ENCODE data around the gene EML2. TPM values are rescaled to one million over a fixed set of nuclear protein-coding genes. Genes with fewer than 3 reads are reported as not detected.

Gene EML2
- total and polyA plus RNA-seq, 10 of the 15 experiments (the other 5 are each of a cell fraction or from before 2014, with no cell fraction given), result 1.6 to 64.0 (median 27.5) TPM

DNA sequence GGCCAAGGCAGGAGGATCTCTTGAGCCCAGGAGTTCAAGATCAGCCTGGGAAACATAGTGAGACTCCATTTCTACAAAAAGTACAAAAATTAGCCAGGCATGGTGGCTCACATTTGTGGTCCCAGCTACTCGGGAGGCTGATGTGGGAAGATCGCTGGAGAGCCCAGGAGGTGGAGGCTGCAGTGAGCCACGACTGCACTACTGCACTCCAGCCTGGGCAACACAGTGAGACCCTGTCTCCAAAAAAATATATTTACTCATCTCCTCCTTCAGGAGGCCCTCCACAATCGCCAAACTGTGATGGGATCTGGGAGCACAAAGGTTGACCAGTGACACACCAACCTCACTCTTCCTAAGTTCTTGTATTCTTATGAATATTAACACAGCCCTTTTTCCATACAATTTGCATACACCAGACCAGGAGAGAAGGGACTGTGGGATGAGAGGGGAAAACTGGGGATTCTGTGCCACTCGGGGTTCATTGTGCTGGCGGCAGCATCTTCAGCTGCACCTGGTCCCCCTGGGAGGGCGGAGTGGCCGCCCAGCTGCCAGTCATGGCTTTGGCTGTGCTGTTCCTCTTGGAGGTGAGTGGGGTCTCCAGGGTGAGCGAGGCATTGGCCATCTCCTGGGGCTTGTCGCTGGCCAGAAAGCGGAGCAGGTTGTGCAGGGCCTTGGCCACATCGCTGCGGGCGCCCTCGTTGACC lies 48.7 kb downstream of the EML2 start:
- TF ChIP-seq BRCA1 (IDR thresholded peaks at IDR 0.05; ENCODE audit: low read depth, low read length) (no peak), WRNIP1 (IDR thresholded peaks at IDR 0.05; ENCODE audit: borderline replicate concordance, low read depth, low read length) (no peak), TCF12 (IDR thresholded peaks at IDR 0.05; ENCODE audit: low read depth, low read length) (no peak), MXI1 (IDR thresholded peaks at IDR 0.05; ENCODE audit: low read depth, low read length) (no peak), TCF3 (IDR thresholded peaks at IDR 0.05; ENCODE audit: borderline replicate concordance, insufficient read depth, low read depth, low read length) (no peak), RAD51 (IDR thresholded peaks at IDR 0.05) (no peak), RBBP5 (conservative IDR thresholded peaks at IDR 0.05) (no peak), HCFC1 (IDR thresholded peaks at IDR 0.05; ENCODE audit: low read length) (no peak)
- TF ChIP-seq, protein P1, sequence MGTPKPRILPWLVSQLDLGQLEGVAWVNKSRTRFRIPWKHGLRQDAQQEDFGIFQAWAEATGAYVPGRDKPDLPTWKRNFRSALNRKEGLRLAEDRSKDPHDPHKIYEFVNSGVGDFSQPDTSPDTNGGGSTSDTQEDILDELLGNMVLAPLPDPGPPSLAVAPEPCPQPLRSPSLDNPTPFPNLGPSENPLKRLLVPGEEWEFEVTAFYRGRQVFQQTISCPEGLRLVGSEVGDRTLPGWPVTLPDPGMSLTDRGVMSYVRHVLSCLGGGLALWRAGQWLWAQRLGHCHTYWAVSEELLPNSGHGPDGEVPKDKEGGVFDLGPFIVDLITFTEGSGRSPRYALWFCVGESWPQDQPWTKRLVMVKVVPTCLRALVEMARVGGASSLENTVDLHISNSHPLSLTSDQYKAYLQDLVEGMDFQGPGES (IDR thresholded peaks at IDR 0.05), result no peak
- TF ChIP-seq, protein P2, sequence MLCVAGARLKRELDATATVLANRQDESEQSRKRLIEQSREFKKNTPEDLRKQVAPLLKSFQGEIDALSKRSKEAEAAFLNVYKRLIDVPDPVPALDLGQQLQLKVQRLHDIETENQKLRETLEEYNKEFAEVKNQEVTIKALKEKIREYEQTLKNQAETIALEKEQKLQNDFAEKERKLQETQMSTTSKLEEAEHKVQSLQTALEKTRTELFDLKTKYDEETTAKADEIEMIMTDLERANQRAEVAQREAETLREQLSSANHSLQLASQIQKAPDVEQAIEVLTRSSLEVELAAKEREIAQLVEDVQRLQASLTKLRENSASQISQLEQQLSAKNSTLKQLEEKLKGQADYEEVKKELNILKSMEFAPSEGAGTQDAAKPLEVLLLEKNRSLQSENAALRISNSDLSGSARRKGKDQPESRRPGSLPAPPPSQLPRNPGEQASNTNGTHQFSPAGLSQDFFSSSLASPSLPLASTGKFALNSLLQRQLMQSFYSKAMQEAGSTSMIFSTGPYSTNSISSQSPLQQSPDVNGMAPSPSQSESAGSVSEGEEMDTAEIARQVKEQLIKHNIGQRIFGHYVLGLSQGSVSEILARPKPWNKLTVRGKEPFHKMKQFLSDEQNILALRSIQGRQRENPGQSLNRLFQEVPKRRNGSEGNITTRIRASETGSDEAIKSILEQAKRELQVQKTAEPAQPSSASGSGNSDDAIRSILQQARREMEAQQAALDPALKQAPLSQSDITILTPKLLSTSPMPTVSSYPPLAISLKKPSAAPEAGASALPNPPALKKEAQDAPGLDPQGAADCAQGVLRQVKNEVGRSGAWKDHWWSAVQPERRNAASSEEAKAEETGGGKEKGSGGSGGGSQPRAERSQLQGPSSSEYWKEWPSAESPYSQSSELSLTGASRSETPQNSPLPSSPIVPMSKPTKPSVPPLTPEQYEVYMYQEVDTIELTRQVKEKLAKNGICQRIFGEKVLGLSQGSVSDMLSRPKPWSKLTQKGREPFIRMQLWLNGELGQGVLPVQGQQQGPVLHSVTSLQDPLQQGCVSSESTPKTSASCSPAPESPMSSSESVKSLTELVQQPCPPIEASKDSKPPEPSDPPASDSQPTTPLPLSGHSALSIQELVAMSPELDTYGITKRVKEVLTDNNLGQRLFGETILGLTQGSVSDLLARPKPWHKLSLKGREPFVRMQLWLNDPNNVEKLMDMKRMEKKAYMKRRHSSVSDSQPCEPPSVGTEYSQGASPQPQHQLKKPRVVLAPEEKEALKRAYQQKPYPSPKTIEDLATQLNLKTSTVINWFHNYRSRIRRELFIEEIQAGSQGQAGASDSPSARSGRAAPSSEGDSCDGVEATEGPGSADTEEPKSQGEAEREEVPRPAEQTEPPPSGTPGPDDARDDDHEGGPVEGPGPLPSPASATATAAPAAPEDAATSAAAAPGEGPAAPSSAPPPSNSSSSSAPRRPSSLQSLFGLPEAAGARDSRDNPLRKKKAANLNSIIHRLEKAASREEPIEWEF (IDR thresholded peaks at IDR 0.05; ENCODE audit: insufficient replicate concordance, low read depth, low read length), result no peak
- Histone ChIP-seq H4K20me1 (ENCODE audit: control insufficient read depth, insufficient read depth) (no peaks in the 10 kb centered on the region), H3K27ac (ENCODE audit: control insufficient read depth, insufficient read depth) (no peak overlapping the region), H3K9ac (ENCODE audit: control insufficient read depth, insufficient read depth, low read length) (no peak overlapping the region), H3K4me3 (no peak overlapping the region), H3K4me2 (ENCODE audit: control insufficient read depth, insufficient read depth) (no peak overlapping the region), H3K9me3 (replicated peaks; ENCODE audit: control insufficient read depth, insufficient read depth, low read length) (no peaks in the 10 kb centered on the region; the same call in 2 of the 3 replicates), H3K36me3 (ENCODE audit: control insufficient read depth in 2 of 2, insufficient read depth in 2 of 2, low read length in 1 of 2) (no peaks in the 10 kb centered on the region), H3K27me3 (replicated peaks in 1 of 2; ENCODE audit: control insufficient read depth in 2 of 2, insufficient read depth in 2 of 2, low read length in 1 of 2) (no peaks in the 10 kb centered on the region), H3K79me2 (ENCODE audit: control insufficient read depth, insufficient read depth, low read length) (no peaks in the 10 kb centered on the region), H2AFZ (ENCODE audit: control insufficient read depth, low read depth, low read length) (peak overlapping the region; percentile 60; the same call in 1 of the 2 replicates), H3K4me1 (ENCODE audit: control insufficient read depth, insufficient read depth, low read length) (peaks cover 1% of the 10 kb centered on the region; the same call in 1 of the 2 replicates)
- BruUV-seq (replicated peaks), result no TSS peak
- CTCF ChIA-PET, result interaction anchor here (0.8 to 1.4 kb wide), 5 partner anchors 23 to 97 kb away, joined by 3 to 7 read pairs (median 3); no protein-coding TSS in a partner anchor
- POLR2A ChIA-PET, result no interaction called here
- intact Hi-C loops (cut with micrococcal nuclease; ENCODE audit: unreplicated experiment), result loop anchor here (1.0 kb wide), 1 partner anchor 52 kb away; no protein-coding TSS in a partner anchor
- SMC1A ChIA-PET (ENCODE audit: uncharacterized antibody, unreplicated experiment), result interaction anchor here (0.5 to 1.6 kb wide), 4 partner anchors 19 to 102 kb away, joined by 3 to 5 read pairs (median 4); partner anchors contain the start of genes QPCTL and SNRPD2
- DNase-seq (ENCODE audit: low read depth, low spot score) (no peak), FAIRE-seq (no peak), ATAC-seq (no peak; the same call in 2 of the 3 replicates)
- RAD21 ChIA-PET (ENCODE audit: unreplicated experiment), result interaction anchor here (0.8 to 1.7 kb wide), 3 partner anchors 32 to 90 kb away, joined by 3 to 5 read pairs (median 3); no protein-coding TSS in a partner anchor
- in situ Hi-C loops (cut with MboI), result no loop called here
- WGBS (ENCODE audit: insufficient coverage, insufficient replicate concordance, low lambda C conversion rate, missing lambda C conversion rate), result 49% methylated on average over 15 of the region's 15 CpGs

All from GM12878 (cell line).